CD4-positive, alpha-beta T cell treated with Interleukin-4 for 1 hour (primary cell): ENCODE data around the gene BSDC1.
"Not testable (repeated sequence)": the region's sequence is repeated elsewhere in the genome, so short reads cannot be mapped to it uniquely, and the experiment has no call there.

Experiments
- DNase-seq, 2 donors: peaks; one replicate each; pipeline ENCODE4 v3.0.0-alpha.2; 2020 to 2022

Gene BSDC1

GRCh38 chr1:32355778-32356177 lies 38.5 kb downstream of the BSDC1 start:
- DNase-seq = not testable (repeated sequence)

GRCh38 chr1:32353886-32354570 lies 40.2 kb downstream of the BSDC1 start:
- DNase-seq = no peak

GRCh38 chr1:32353431-32353830 lies 40.8 kb downstream of the BSDC1 start:
- no peak for DNase-seq

- DNase-seq = no peak
Measured at GRCh38 chr1:32352831-32353383, 41.3 kb downstream of the BSDC1 start.

- DNase-seq = no peak
Measured at GRCh38 chr1:32352239-32352745, 41.9 kb downstream of the BSDC1 start.

- peak; percentile 94 to 95 for DNase-seq
Measured at GRCh38 chr1:32351399-32352238, 42.6 kb downstream of the BSDC1 start.

GRCh38 chr1:32350785-32351398 lies 43.3 kb downstream of the BSDC1 start:
- DNase-seq = no peak

GRCh38 chr1:32349211-32349708 lies 45.0 kb downstream of the BSDC1 start:
- DNase-seq = peak in 1 of 2 donors; percentile 25

- no peak for DNase-seq
Measured at GRCh38 chr1:32346532-32347157, 47.6 kb downstream of the BSDC1 start.

- no peak for DNase-seq
Measured at GRCh38 chr1:32345289-32345827, 48.9 kb downstream of the BSDC1 start.

- no peak for DNase-seq
Measured at GRCh38 chr1:32342704-32343103, 51.5 kb downstream of the BSDC1 start.

- no peak for DNase-seq
Measured at GRCh38 chr1:32341971-32342370, 52.3 kb downstream of the BSDC1 start.

GRCh38 chr1:32341186-32341757 lies 53.0 kb downstream of the BSDC1 start:
- DNase-seq = no peak

GRCh38 chr1:32339363-32339978 lies 54.8 kb downstream of the BSDC1 start:
- peak in 1 of 2 donors; percentile 79 for DNase-seq

GRCh38 chr1:32338637-32339145 lies 55.5 kb downstream of the BSDC1 start:
- DNase-seq = no peak

GRCh38 chr1:32337855-32338636 lies 56.2 kb downstream of the BSDC1 start:
- peak; percentile 36 to 73 for DNase-seq

- peak; percentile 73 to 86 for DNase-seq
Measured at GRCh38 chr1:32336963-32337675, 57.1 kb downstream of the BSDC1 start.

GRCh38 chr1:32336591-32336932 lies 57.7 kb downstream of the BSDC1 start:
- no peak for DNase-seq

GRCh38 chr1:32335790-32336590 lies 58.3 kb downstream of the BSDC1 start, which contains the start of gene MARCKSL1:
TSS of gene MARCKSL1 (minus strand) at chr1:32336233. CDS start at chr1:32336033, 200 bp downstream.
- peak; percentile 88 to 89 for DNase-seq
